ENCODE results near the gene AKAP10. TPM values are rescaled to one million over a fixed set of nuclear protein-coding genes. Genes with fewer than 3 reads are reported as not detected.
"Not testable (repeated sequence)": the region's sequence is repeated elsewhere in the genome, so short reads cannot be mapped to it uniquely, and the experiment has no call there.

Gene AKAP10
- total and polyA plus RNA-seq, 2 of the 4 experiments (the other 2 are of a cell fraction), result 12.7 to 18.6 TPM

DNA sequence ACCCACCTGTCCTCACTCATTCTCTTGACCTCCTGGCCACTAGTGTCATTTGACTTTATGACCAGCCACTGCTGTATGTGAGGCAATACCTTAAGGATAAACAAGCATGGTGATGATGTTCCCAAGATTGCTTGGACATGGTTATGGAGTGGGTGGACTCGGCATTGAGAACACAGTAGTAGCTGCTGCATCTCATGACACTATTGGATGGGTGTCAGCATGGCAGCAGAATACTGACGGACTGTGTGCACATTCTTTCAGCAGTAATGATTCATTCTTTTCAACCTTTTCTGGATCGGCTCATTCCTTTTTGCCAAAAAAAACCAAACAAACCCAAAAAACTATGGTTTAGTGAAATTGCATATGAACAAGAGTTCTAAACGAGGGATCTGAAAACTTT, 45.1 kb upstream of the AKAP10 start:
- H2AK5ac ChIP-seq (ENCODE audit: low read depth, low read length), result no peak overlapping the region
- no peak overlapping the region for H3K27ac ChIP-seq (ENCODE audit: insufficient read depth, low read length)
- no peak overlapping the region for H2AK9ac ChIP-seq (replicated peaks; ENCODE audit: low read depth, low read length, poor library complexity)
- no peaks in the 10 kb centered on the region for H3K4me1 ChIP-seq (ENCODE audit: control insufficient read depth, insufficient read depth, low read length)
- no peaks in the 10 kb centered on the region for H3K9me3 ChIP-seq (ENCODE audit: control insufficient read depth, insufficient read depth, low read length)
- in situ Hi-C loops (cut with MboI; ENCODE audit: low sequenced_read_pairs) (no loop called here), intact Hi-C loops (cut with micrococcal nuclease) (no loop called here), dilution Hi-C loops (cut with HindIII; ENCODE audit: low sequenced_read_pairs, unreplicated experiment) (no loop called here)
- no peaks in the 10 kb centered on the region for H3K9me1 ChIP-seq (ENCODE audit: insufficient read depth, low read length)
- no TSS peak for BruUV-seq (replicated peaks)
- 29% methylated on average over 1 of the region's 4 CpGs; no CpG with 5 or more reads in 1 of the 2 experiments for WGBS, 2 experiments (ENCODE audit: extremely low coverage in 2 of 2, insufficient read length in 1 of 2)
- H3K23ac ChIP-seq (ENCODE audit: low read depth, low read length), result no peak overlapping the region
- no peak overlapping the region for H3K4ac ChIP-seq (ENCODE audit: low read depth, low read length)
- POLR2A ChIA-PET (ENCODE audit: unreplicated experiment), result no interaction called here
- H2BK5ac ChIP-seq (ENCODE audit: low read depth, low read length, poor library complexity, severe bottlenecking), result no peak overlapping the region
- H3K14ac ChIP-seq (replicated peaks; ENCODE audit: low read depth, low read length), result no peak overlapping the region
- H3K56ac ChIP-seq (ENCODE audit: extremely low read depth, insufficient read depth, low read length), result no peak overlapping the region
- ATAC-seq (ENCODE audit: low read depth) (no peak), DNase-seq (no peak)
- no peak overlapping the region for H2BK15ac ChIP-seq (ENCODE audit: low read depth, low read length)
- H2BK20ac ChIP-seq (ENCODE audit: low read depth, low read length), result no peak overlapping the region
- peaks cover 18% of the 10 kb centered on the region for H3K27me3 ChIP-seq (ENCODE audit: control insufficient read depth, insufficient read depth, low read length)
- no peaks in the 10 kb centered on the region for H3K36me3 ChIP-seq (ENCODE audit: control insufficient read depth, insufficient read depth, low read length)
- TF ChIP-seq RCOR1 (IDR thresholded peaks at IDR 0.05; ENCODE audit: insufficient replicate concordance, low read length) (no peak), FOS (IDR thresholded peaks at IDR 0.05; ENCODE audit: low read depth, low read length) (no peak)
- TF ChIP-seq, protein P1, sequence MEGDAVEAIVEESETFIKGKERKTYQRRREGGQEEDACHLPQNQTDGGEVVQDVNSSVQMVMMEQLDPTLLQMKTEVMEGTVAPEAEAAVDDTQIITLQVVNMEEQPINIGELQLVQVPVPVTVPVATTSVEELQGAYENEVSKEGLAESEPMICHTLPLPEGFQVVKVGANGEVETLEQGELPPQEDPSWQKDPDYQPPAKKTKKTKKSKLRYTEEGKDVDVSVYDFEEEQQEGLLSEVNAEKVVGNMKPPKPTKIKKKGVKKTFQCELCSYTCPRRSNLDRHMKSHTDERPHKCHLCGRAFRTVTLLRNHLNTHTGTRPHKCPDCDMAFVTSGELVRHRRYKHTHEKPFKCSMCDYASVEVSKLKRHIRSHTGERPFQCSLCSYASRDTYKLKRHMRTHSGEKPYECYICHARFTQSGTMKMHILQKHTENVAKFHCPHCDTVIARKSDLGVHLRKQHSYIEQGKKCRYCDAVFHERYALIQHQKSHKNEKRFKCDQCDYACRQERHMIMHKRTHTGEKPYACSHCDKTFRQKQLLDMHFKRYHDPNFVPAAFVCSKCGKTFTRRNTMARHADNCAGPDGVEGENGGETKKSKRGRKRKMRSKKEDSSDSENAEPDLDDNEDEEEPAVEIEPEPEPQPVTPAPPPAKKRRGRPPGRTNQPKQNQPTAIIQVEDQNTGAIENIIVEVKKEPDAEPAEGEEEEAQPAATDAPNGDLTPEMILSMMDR (conservative IDR thresholded peaks at IDR 0.05; ENCODE audit: low read depth, low read length), result no peak
- TF ChIP-seq, protein P2, sequence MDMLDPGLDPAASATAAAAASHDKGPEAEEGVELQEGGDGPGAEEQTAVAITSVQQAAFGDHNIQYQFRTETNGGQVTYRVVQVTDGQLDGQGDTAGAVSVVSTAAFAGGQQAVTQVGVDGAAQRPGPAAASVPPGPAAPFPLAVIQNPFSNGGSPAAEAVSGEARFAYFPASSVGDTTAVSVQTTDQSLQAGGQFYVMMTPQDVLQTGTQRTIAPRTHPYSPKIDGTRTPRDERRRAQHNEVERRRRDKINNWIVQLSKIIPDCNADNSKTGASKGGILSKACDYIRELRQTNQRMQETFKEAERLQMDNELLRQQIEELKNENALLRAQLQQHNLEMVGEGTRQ (IDR thresholded peaks at IDR 0.05; ENCODE audit: low read depth, low read length), result no peak
- H4K20me1 ChIP-seq (ENCODE audit: insufficient read depth, low read length), result no peaks in the 10 kb centered on the region
- no peak overlapping the region for H2BK120ac ChIP-seq (ENCODE audit: low read depth, low read length)
- no peak overlapping the region for H2AFZ ChIP-seq (replicated peaks; ENCODE audit: low read length, poor library complexity)
- no peaks in the 10 kb centered on the region for H3K79me1 ChIP-seq (ENCODE audit: low read depth in 1 of 2, low read length in 2 of 2)
- H3K4me2 ChIP-seq (ENCODE audit: low read depth, low read length), result no peak overlapping the region
- H4K91ac ChIP-seq (ENCODE audit: insufficient read depth, low read depth, low read length), result no peak overlapping the region
- no peak overlapping the region for H4K8ac ChIP-seq (ENCODE audit: low read depth in 2 of 2, low read length in 2 of 2)
- no peak overlapping the region for H3K9ac ChIP-seq (ENCODE audit: low read depth, low read length)
- H4K5ac ChIP-seq (ENCODE audit: low read depth, low read length), result no peak overlapping the region
- no peak overlapping the region for H3K18ac ChIP-seq (ENCODE audit: low read depth, low read length)
- no peak overlapping the region for H3K4me3 ChIP-seq (ENCODE audit: insufficient read depth, low read depth, low read length)
- CTCF ChIA-PET, result interaction anchor here (0.6 to 1.3 kb wide), 3 partner anchors 14 to 678 kb away, joined by 3 to 4 read pairs (median 3); partner anchors contain the start of gene SPECC1

DNA sequence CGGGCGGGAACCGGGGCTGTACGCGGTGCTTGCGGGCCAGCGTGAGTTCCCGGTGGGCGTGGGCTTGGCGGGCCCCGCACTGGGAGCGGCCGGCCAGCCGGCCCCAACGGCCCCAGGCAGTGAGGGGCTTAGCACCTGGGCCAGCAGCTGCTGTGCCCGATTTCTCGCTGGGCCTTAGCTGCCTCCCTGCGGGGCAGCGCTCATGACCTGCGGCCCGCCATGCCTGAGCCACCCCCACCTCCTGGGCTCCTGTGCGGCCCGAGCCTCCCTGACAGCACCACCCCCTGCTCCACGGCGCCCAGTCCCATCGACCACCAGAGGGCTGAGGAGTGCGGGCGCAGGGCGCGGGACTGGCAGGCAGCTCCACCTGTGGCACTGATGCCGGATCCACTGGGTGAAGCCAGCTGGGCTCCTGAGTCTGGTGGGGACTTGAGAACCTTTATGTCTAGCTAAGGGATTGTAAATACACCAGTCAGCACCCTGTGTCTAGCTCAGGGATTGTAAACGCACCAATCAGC, 38.9 kb upstream of the AKAP10 start:
- H2AFZ ChIP-seq (replicated peaks; ENCODE audit: low read length, poor library complexity); H3K4me3 ChIP-seq (ENCODE audit: insufficient read depth, low read depth, low read length); dilution Hi-C loops (cut with HindIII; ENCODE audit: low sequenced_read_pairs, unreplicated experiment); H2AK9ac ChIP-seq (replicated peaks; ENCODE audit: low read depth, low read length, poor library complexity); H3K56ac ChIP-seq (ENCODE audit: extremely low read depth, insufficient read depth, low read length); in situ Hi-C loops (cut with MboI; ENCODE audit: low sequenced_read_pairs); H3K9me1 ChIP-seq (ENCODE audit: insufficient read depth, low read length); H3K14ac ChIP-seq (replicated peaks; ENCODE audit: low read depth, low read length); BruUV-seq (replicated peaks); H4K91ac ChIP-seq (ENCODE audit: insufficient read depth, low read depth, low read length); CTCF ChIA-PET; H3K9me3 ChIP-seq (ENCODE audit: control insufficient read depth, insufficient read depth, low read length); H3K23ac ChIP-seq (ENCODE audit: low read depth, low read length); H3K9ac ChIP-seq (ENCODE audit: low read depth, low read length); H3K79me1 ChIP-seq (ENCODE audit: low read depth in 1 of 2, low read length in 2 of 2); H3K4me2 ChIP-seq (ENCODE audit: low read depth, low read length); ATAC-seq (ENCODE audit: low read depth); H2AK5ac ChIP-seq (ENCODE audit: low read depth, low read length); H4K20me1 ChIP-seq (ENCODE audit: insufficient read depth, low read length); H4K8ac ChIP-seq (ENCODE audit: low read depth in 2 of 2, low read length in 2 of 2); intact Hi-C loops (cut with micrococcal nuclease); H2BK120ac ChIP-seq (ENCODE audit: low read depth, low read length); H3K4ac ChIP-seq (ENCODE audit: low read depth, low read length); POLR2A ChIA-PET (ENCODE audit: unreplicated experiment); H4K5ac ChIP-seq (ENCODE audit: low read depth, low read length); H3K36me3 ChIP-seq (ENCODE audit: control insufficient read depth, insufficient read depth, low read length); H2BK20ac ChIP-seq (ENCODE audit: low read depth, low read length); H2BK15ac ChIP-seq (ENCODE audit: low read depth, low read length); H3K4me1 ChIP-seq (ENCODE audit: control insufficient read depth, insufficient read depth, low read length); DNase-seq; H3K27ac ChIP-seq (ENCODE audit: insufficient read depth, low read length); H3K18ac ChIP-seq (ENCODE audit: low read depth, low read length); H2BK5ac ChIP-seq (ENCODE audit: low read depth, low read length, poor library complexity, severe bottlenecking): not testable (repeated sequence)
- H3K27me3 ChIP-seq (ENCODE audit: control insufficient read depth, insufficient read depth, low read length), result peaks cover 10% of the 10 kb centered on the region
- 93% methylated on average over 6 of the region's 32 CpGs; no CpG with 5 or more reads in 1 of the 2 experiments for WGBS, 2 experiments (ENCODE audit: extremely low coverage in 2 of 2, insufficient read length in 1 of 2)
